ENCODE results near the gene GMEB2. TPM values are rescaled to one million over a fixed set of nuclear protein-coding genes. Genes with fewer than 3 reads are reported as not detected.

Gene GMEB2
- total RNA-seq, 1 donor from 2014 or later = 17.4 TPM

DNA sequence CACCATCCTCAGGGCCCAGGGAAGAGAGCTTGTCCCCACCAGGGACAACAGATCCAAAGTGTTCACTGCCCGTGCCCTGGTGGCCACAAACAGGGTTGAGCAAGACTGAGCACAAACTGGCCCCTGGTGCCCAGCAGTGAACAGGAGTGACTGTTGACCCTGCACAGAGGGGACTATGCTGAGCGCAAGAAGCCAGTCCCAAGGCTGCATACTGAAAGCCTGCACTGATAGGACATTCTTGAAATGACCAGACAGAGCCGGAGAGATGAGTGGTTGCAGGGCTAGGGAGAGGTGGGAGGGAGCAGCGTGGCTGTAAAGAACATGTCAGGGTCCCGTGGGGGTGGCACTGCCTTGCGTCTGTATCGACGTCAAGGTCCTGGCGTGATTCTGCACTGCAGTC, 75.8 kb downstream of the GMEB2 start:
- intact Hi-C loops (cut with micrococcal nuclease) = no loop called here

GRCh38 chr20:63549679-63550282, 77.1 kb downstream of the GMEB2 start:
- intact Hi-C loops (cut with micrococcal nuclease) = no loop called here

- intact Hi-C loops (cut with micrococcal nuclease) = no loop called here
Measured at GRCh38 chr20:63549019-63549418, 77.9 kb downstream of the GMEB2 start.

- intact Hi-C loops (cut with micrococcal nuclease) = no loop called here
Measured at GRCh38 chr20:63548542-63548941, 78.4 kb downstream of the GMEB2 start.

GRCh38 chr20:63547725-63548480, 79.0 kb downstream of the GMEB2 start, which contains the start of gene SRMS:
Gene SRMS (minus strand): TSS chr20:63547749. CDS start chr20:63547463, 286 bp downstream.
- intact Hi-C loops (cut with micrococcal nuclease) = no loop called here

GRCh38 chr20:63546956-63547724, 79.8 kb downstream of the GMEB2 start:
- intact Hi-C loops (cut with micrococcal nuclease) = no loop called here

- intact Hi-C loops (cut with micrococcal nuclease) = no loop called here
Measured at GRCh38 chr20:63546256-63546955, 80.5 kb downstream of the GMEB2 start.

DNA sequence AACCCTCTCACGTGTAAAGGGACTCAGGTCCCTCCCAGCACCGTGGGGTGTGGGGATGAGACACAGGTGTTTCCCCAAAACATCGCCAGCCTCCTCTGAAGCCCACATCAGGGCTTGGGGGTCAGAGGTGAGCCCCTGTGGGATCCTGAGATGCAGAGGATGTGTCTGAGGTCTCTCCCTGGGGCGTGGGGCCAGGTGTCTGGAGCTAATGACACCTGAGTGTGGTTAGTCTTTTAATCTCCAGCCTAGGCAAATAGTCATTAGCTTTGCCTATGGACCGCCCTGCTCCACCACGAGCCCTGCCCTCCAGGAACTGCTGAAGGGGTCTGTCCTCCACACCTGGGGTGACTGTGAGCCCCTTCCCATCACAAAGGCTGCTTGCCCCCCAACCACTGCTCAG, 81.1 kb downstream of the GMEB2 start:
- intact Hi-C loops (cut with micrococcal nuclease) = no loop called here

- intact Hi-C loops (cut with micrococcal nuclease) = no loop called here
Measured at GRCh38 chr20:63544958-63545516, 81.9 kb downstream of the GMEB2 start.

DNA sequence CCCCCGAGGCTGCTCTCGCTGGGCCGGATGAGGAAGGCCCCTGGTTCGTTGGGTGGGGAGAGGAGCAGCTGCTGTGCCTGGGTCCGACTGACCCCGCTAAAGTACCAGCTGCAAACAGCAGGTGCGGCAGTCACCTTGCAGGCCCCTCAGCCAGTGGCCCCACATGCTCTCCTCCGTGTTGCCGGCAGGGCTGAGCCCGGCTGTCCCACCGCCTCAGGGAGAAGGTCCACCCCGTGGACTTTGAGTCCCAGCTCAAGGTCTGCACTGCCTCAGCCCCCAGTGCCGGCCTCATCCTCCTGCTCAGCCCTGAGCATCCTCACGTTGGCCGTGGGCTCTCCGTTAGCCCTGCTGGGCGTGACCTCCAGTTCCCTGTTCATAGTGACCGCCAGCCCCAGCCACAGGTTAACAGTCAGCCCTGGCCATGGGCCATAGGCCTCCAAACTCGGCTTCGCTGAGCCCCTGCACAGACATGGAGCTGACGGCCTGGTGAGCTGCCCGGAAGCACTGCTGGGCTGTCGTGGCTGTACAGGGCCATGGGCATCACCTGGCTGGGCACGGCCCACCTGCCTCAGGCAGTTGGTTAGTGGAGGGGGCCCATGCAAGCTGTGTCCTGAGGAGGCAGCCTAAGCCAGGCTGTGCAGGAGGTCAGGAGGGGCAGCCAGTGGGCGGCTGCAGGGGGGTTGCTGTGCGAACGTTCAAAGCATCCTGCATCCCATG, 82.5 kb downstream of the GMEB2 start:
- intact Hi-C loops (cut with micrococcal nuclease) = no loop called here

- intact Hi-C loops (cut with micrococcal nuclease) = no loop called here
Measured at GRCh38 chr20:63543733-63544132, 83.2 kb downstream of the GMEB2 start.

DNA sequence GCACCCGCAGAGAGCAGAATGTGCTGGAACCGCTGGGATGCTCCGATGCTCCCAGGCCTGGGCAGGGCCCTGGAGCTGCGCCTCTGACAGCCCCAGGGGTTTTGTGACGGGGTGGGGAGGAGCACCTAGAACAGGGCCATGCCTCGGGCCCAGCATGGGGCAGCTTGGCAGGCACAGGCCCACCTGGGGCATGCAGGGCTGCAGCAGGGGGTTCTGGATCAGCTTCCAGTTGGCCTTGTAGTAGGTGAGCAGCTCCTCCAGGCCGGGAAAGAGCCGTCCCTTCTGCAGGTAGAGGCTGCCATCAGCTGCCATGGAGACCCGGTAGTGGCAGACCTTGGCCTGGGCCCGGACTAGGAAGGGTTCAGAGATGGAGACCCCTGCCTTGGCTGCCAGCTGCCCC, 83.8 kb downstream of the GMEB2 start:
- intact Hi-C loops (cut with micrococcal nuclease) = no loop called here

GRCh38 chr20:63542696-63543095, 84.2 kb downstream of the GMEB2 start:
- intact Hi-C loops (cut with micrococcal nuclease) = no loop called here

DNA sequence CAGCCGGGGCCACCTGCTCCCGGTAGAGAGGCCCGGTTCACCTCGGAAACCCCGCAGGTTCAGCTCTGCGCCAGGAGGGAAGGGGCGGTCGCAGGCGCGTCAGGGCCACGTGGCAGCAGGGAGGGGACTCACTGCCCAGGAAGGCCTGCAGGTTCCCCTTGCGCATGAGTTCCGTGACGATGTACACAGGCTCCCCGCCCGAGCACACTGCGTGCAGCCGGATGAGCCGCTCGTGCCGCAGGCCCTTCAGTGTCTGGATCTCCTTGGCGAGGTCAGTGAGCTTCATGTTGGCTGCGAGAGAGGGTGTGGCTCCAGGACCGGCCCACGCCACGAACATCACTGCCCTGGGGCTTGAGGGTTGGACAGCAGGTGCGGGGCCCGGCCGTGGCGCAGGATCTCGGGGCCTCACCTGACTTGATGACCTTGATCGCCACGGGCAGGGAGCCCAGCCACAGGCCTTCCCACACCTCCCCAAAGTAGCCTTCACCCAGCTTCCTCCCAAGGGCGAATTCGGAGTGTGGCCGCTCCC, 84.8 kb downstream of the GMEB2 start:
- intact Hi-C loops (cut with micrococcal nuclease) = no loop called here

DNA sequence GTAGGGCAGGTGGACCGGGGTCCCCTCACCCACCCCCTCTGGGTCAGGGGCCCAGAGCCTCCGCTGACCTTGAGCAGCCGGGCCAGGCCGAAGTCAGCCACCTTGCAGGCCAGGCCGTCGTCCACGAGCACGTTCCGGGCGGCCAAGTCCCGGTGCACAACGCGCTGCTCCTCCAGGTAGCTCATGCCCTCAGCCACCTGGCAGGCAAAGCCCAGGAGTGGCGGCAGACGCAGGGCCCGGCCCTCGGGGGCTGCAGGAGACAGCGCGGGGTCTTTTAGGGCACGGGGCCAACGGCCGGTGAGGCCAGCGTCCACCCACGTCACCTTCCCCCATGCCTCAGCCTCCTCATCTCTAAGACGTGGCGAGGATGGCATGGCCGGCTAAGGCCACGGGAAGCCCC, 85.5 kb downstream of the GMEB2 start:
- intact Hi-C loops (cut with micrococcal nuclease) = no loop called here

GRCh38 chr20:63540417-63541186, 86.3 kb downstream of the GMEB2 start:
- intact Hi-C loops (cut with micrococcal nuclease) = no loop called here

DNA sequence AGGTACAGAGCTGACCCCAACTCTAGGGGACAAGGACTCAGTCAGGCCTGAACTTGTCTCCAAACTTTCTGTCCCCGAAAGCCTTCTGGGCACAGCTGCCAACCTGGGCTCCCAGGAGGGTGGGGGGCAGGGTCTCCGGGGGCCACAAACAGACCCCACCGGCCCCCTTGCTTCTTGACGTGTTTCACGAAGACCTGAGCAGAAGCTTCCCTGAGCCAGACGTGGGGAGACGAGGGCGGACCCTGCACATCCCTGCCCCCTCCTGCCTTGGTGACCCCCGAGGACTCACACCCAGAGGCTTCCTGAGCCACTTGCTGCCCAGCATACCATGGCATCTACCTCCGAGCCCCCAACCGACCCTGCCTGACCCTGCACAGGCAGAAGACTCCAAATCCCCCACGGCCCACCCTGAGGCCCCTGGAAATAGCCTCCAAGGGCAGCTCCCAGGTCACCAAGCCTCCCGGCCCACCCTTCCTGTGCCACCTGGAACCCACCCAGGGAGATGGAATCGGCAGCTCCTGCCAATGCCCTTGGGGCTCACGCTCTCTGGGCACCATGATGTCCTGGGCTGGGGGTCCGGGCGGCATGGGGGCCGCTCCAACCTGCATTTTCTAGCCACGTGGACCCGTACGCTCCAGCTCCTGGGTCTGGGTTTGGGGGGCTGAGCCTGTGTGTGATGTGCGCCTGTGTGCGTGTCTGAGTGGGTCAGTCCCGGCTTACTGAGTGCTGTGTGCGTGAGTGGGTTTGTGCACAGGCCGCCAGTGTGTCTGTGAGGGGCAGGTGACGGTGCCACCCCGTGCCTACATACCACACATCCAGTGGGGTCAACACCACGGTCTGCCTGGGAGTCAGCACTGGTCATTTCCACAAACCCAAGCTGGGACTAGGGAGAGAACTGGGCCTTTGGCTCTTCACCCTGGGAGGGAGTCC, 87.2 kb downstream of the GMEB2 start:
- intact Hi-C loops (cut with micrococcal nuclease) = loop anchor here (2.0 to 5.0 kb wide), 6 partner anchors 33 to 433 kb away; partner anchors contain the start of genes ARFRP1, HELZ2, UCKL1 and ZGPAT

- intact Hi-C loops (cut with micrococcal nuclease) = loop anchor here (2.0 to 5.0 kb wide), 6 partner anchors 33 to 433 kb away; partner anchors contain the start of genes ARFRP1, HELZ2, UCKL1 and ZGPAT
Measured at GRCh38 chr20:63539092-63539430, 87.8 kb downstream of the GMEB2 start.

All from T-helper 2 cell treated with Interferon-gamma antibody and Interleukin-4, amounts not matched to agents 100 ng/mL and 5 ng/mL, for 36 hours (primary cell).